Measurements from ENCODE around the gene GATA5. TPM values are rescaled to one million over a fixed set of nuclear protein-coding genes. Genes with fewer than 3 reads are reported as not detected.

GATA5 gene
- total and polyA plus RNA-seq, 8 donors = 0.02 to 0.34 (median 0.15) TPM; not detected in 5

DNA sequence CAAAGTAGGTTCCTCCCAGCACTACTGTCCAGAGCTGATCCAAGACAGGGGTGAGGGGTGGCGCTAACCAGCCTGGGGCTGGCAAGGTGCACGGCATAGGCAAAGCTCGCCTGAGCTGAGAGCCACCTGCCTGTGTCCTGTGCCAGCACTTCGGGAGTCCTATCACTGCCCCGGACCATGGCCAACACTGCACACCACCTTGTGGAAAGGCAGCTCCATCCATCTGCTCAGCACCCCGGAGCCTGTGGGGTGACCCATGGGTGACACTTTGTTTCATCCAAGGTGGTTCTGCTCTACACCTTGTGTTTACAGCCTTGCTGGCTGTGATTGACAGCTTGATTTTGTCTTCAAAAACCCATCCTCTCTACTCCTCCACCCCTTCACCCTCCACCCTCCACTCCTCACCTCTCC, 32.9 kb upstream of the GATA5 start:
- intact Hi-C loops (cut with DNase I) = loop anchor here in 1 of 3 donors (5.0 to 10.0 kb wide), 2 partner anchors 49 to 276 kb away; no protein-coding TSS in a partner anchor
- no peak for DNase-seq
- H3K4me3 ChIP-seq = no peak overlapping the region
- peak in 2 of 4 donors; percentile 46 to 58 for ATAC-seq
- no peaks in the 10 kb centered on the region for H3K36me3 ChIP-seq
- no peaks in the 10 kb centered on the region for H3K4me1 ChIP-seq
- TF ChIP-seq, protein P1, sequence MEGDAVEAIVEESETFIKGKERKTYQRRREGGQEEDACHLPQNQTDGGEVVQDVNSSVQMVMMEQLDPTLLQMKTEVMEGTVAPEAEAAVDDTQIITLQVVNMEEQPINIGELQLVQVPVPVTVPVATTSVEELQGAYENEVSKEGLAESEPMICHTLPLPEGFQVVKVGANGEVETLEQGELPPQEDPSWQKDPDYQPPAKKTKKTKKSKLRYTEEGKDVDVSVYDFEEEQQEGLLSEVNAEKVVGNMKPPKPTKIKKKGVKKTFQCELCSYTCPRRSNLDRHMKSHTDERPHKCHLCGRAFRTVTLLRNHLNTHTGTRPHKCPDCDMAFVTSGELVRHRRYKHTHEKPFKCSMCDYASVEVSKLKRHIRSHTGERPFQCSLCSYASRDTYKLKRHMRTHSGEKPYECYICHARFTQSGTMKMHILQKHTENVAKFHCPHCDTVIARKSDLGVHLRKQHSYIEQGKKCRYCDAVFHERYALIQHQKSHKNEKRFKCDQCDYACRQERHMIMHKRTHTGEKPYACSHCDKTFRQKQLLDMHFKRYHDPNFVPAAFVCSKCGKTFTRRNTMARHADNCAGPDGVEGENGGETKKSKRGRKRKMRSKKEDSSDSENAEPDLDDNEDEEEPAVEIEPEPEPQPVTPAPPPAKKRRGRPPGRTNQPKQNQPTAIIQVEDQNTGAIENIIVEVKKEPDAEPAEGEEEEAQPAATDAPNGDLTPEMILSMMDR (IDR thresholded peaks at IDR 0.05) = no peak
- H3K9me3 ChIP-seq = no peaks in the 10 kb centered on the region
- no peak overlapping the region for H3K27ac ChIP-seq
- FAIRE-seq = no peak
- no peaks in the 10 kb centered on the region for H3K27me3 ChIP-seq
- 25 to 38% methylated on average over 6 of the region's 6 CpGs for WGBS, 2 donors

DNA sequence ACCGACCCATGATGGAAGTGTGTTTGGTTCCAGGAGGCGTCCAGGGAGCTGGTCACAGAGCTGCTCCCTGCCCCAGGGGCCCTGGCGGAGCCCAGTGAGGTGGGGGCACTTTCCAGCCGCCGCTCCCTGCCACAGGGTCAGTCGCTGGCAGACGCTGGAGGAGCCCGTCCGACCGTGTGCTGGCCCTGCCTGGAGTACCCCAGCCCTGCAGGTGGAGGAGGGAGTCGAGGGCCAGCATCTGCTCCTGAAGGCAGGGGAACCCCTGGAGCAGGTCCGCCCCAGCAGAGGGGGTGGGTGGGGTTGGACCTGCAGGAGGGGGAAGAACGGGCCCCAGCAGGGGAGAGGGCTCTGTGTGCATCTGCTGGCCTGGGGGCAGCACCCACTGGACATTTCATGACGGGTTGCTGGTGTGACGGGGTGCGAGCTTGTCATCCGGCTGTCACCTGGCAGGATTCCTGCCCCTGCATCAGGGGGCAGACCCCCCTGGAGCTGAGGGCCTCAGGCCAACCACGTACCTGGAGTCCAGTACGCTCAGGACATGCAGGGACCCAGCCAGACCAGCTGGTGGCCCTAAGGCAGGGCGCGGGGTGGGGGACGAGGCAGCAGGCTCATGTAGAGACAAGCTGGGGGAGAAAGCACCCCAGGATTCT, 32.3 kb upstream of the GATA5 start:
- H3K36me3 ChIP-seq = no peaks in the 10 kb centered on the region
- no peaks in the 10 kb centered on the region for H3K27me3 ChIP-seq
- FAIRE-seq (no peak), DNase-seq (no peak), ATAC-seq (no peak)
- intact Hi-C loops (cut with DNase I) = loop anchor here in 1 of 3 donors (5.0 to 10.0 kb wide), 2 partner anchors 49 to 277 kb away; no protein-coding TSS in a partner anchor
- TF ChIP-seq, protein P1 (IDR thresholded peaks at IDR 0.05) = no peak
- H3K27ac ChIP-seq = no peak overlapping the region
- no peaks in the 10 kb centered on the region for H3K4me1 ChIP-seq
- 54 to 70% methylated on average over 22 of the region's 22 CpGs for WGBS, 2 donors
- H3K4me3 ChIP-seq = no peak overlapping the region
- no peaks in the 10 kb centered on the region for H3K9me3 ChIP-seq

DNA sequence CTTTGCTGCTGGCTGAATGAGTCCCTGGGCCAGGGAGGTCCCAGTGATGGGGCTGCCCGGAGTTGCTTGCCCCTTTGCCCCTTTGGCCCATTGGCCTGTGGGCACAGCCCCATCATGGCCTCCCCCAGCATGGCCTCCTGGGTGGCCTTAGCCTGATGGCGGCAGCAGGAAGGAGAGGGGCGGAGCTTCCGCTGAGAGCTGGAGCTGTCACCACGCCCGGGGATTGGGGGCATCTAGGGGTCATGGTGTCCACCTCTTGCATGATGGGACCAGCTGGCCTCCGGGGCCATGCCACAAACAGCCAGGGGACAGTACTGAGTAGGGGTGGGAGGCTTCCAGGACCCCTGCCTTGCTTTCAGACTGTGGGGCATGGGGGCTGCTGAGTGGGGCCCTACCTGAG, 31.5 kb upstream of the GATA5 start:
- Histone ChIP-seq H3K36me3 (no peaks in the 10 kb centered on the region), H3K4me3 (no peak overlapping the region), H3K4me1 (no peaks in the 10 kb centered on the region), H3K27me3 (no peaks in the 10 kb centered on the region), H3K9me3 (no peaks in the 10 kb centered on the region), H3K27ac (no peak overlapping the region)
- TF ChIP-seq, protein P1 (IDR thresholded peaks at IDR 0.05) = no peak
- ATAC-seq (no peak), FAIRE-seq (no peak), DNase-seq (no peak)
- 61 to 73% methylated on average over 6 to 7 of the region's 7 CpGs for WGBS, 2 donors
- intact Hi-C loops (cut with DNase I) = loop anchor here in 1 of 3 donors (5.0 to 10.0 kb wide), 2 partner anchors 50 to 277 kb away; no protein-coding TSS in a partner anchor

DNA sequence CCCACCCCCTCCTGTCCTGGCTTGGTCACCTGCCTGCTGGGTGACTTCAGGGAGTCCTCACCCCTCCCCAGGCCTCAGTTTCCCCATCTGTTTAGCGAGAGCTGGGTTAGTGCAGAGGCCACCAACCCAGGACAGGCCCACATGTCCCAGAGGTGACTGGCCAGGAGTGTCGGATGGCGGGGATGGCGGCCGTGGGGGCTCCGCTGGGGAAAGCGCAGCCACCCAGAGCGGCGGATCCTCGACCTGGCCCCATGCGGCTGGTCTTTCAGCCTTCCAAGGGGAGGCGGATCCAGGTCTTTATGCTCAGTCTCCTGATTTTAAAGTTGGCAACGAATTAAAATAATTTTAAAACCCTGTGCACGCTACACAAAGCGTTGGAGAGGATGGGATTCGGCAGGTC, 31.0 kb upstream of the GATA5 start:
- no peak for DNase-seq
- 88% methylated on average over 16 of the region's 16 CpGs for WGBS, 2 donors
- intact Hi-C loops (cut with DNase I) = loop anchor here in 1 of 3 donors (5.0 to 10.0 kb wide), 2 partner anchors 51 to 278 kb away; no protein-coding TSS in a partner anchor
- Histone ChIP-seq H3K9me3 (no peaks in the 10 kb centered on the region), H3K36me3 (no peaks in the 10 kb centered on the region), H3K4me3 (no peak overlapping the region), H3K4me1 (no peaks in the 10 kb centered on the region), H3K27ac (no peak overlapping the region), H3K27me3 (no peaks in the 10 kb centered on the region)
- TF ChIP-seq, protein P1 (IDR thresholded peaks at IDR 0.05) = no peak
- no peak for FAIRE-seq
- no peak for ATAC-seq

DNA sequence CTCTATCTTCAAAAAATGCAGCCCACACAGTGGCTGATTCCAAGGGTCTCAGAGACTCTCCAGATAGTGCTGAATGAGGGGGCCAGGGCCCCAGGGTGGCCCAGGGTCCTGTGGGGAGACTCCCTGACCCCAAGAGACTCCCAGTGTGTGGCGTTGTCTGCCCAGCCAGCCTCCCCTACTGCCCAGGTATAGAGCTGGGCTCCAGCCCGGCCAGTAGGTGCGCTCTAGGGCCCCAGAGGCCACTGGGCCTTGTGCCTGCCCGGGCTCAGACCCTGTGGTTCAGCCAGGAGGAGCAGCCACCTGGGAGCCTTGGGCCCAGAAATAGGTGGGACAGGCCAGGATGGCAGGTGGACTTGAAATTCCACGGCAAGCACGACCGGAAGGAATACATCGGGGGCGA, 30.3 kb upstream of the GATA5 start:
- intact Hi-C loops (cut with DNase I) = loop anchor here in 1 of 3 donors (5.0 to 10.0 kb wide), 2 partner anchors 51 to 279 kb away; no protein-coding TSS in a partner anchor

More for the DNA sequence above, 30.3 kb upstream of the GATA5 start:
- no peaks in the 10 kb centered on the region for H3K36me3 ChIP-seq
- TF ChIP-seq, protein P1 (IDR thresholded peaks at IDR 0.05) = no peak
- FAIRE-seq (no peak), ATAC-seq (no peak), DNase-seq (no peak)
- H3K4me1 ChIP-seq = no peaks in the 10 kb centered on the region
- no peaks in the 10 kb centered on the region for H3K9me3 ChIP-seq
- WGBS, 2 donors = 67 to 80% methylated on average over 9 of the region's 9 CpGs
- H3K27me3 ChIP-seq = no peaks in the 10 kb centered on the region
- H3K27ac ChIP-seq = no peak overlapping the region
- no peak overlapping the region for H3K4me3 ChIP-seq
